SK-N-MC (cell line): Measurements from ENCODE around the gene PYDC1.

Source experiments
- EZH2 ChIP-seq: fragments of 200-600 bp; sonication (generic); IDR thresholded peaks from one replicate; pipeline ENCODE4 v1.6.1; 2017; ENCODE audit warnings: antibody characterized with exemption
- FOXP2 ChIP-seq: optimal IDR thresholded peaks from 2 replicates; pipeline ENCODE3; 2011; ENCODE audit warnings: mild to moderate bottlenecking, moderate library complexity; ENCODE audit not compliant: insufficient read depth; ENCODE audit errors: extremely low read length, control extremely low read depth
- POLR2AphosphoS5 ChIP-seq: IDR thresholded peaks from 2 replicates; pipeline ENCODE4 v1.6.1; 2012; ENCODE audit warnings: mild to moderate bottlenecking, low read depth, low read length, borderline replicate concordance

DNA sequence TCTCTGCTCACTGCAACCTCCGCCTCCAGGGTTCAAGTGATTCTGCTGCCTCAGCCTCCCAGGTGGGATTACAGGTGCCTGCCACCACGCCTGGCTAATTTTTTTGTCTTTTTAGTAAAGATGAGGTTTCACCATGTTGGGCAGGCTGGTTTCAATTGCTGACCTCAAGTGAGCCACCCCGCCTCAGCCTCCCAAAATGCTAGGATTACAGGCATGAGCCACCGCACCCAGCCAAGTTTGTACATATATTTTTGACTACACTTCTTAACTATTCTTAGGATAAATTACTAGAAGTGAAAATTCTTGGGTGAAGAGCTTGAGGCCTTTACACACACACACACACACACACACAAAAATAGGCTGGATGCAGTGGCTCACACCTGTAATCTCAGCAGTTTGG, 41.4 kb upstream of the PYDC1 start:
- TF ChIP-seq POLR2AphosphoS5, result no peak
- TF ChIP-seq EZH2, result no peak
- TF ChIP-seq FOXP2, result no peak
